Measurements from ENCODE around the gene NDOR1. TPM values are rescaled to one million over a fixed set of nuclear protein-coding genes. Genes with fewer than 3 reads are reported as not detected.

The NDOR1 gene
- total and polyA plus RNA-seq, 2 experiments from 2014 or later = 7.8 to 12.3 TPM

- no peaks in the 10 kb centered on the region for H3K36me3 ChIP-seq (replicated peaks; ENCODE audit: insufficient read depth, low read depth)
- H3K4me3 ChIP-seq = no peak overlapping the region
- H3K27me3 ChIP-seq = no peaks in the 10 kb centered on the region
- no peaks in the 10 kb centered on the region for H3K79me2 ChIP-seq
- 13% methylated on average over 10 of the region's 61 CpGs for WGBS (ENCODE audit: low lambda C conversion rate, missing lambda C conversion rate)
- no peaks in the 10 kb centered on the region for H3K9me3 ChIP-seq (ENCODE audit: low read depth)
- no peak overlapping the region for H3K27ac ChIP-seq
- H3K4me1 ChIP-seq (ENCODE audit: insufficient read depth) = peaks cover 39% of the 10 kb centered on the region
- no peaks in the 10 kb centered on the region for H3K9me2 ChIP-seq (replicated peaks; ENCODE audit: insufficient read depth)
- no peak for TF ChIP-seq CTCF (IDR thresholded peaks at IDR 0.05; ENCODE audit: poor library complexity)
- no peak for TF ChIP-seq EZH2phosphoT487 (IDR thresholded peaks at IDR 0.05; ENCODE audit: low read depth, severe bottlenecking, unreplicated experiment)
- no peak for TF ChIP-seq EZH2 (IDR thresholded peaks at IDR 0.05; ENCODE audit: borderline replicate concordance)
- peak overlapping the region; percentile 93 for H3K4me2 ChIP-seq
- no peak overlapping the region for H2AFZ ChIP-seq
- DNase-seq (ENCODE audit: low spot score) = no peak
- no peaks in the 10 kb centered on the region for H4K20me1 ChIP-seq (ENCODE audit: insufficient read depth, poor library complexity, severe bottlenecking)
These were observed 16.1 kb downstream of the NDOR1 start for GRCh38 chr9:137221506-137222111.

DNA sequence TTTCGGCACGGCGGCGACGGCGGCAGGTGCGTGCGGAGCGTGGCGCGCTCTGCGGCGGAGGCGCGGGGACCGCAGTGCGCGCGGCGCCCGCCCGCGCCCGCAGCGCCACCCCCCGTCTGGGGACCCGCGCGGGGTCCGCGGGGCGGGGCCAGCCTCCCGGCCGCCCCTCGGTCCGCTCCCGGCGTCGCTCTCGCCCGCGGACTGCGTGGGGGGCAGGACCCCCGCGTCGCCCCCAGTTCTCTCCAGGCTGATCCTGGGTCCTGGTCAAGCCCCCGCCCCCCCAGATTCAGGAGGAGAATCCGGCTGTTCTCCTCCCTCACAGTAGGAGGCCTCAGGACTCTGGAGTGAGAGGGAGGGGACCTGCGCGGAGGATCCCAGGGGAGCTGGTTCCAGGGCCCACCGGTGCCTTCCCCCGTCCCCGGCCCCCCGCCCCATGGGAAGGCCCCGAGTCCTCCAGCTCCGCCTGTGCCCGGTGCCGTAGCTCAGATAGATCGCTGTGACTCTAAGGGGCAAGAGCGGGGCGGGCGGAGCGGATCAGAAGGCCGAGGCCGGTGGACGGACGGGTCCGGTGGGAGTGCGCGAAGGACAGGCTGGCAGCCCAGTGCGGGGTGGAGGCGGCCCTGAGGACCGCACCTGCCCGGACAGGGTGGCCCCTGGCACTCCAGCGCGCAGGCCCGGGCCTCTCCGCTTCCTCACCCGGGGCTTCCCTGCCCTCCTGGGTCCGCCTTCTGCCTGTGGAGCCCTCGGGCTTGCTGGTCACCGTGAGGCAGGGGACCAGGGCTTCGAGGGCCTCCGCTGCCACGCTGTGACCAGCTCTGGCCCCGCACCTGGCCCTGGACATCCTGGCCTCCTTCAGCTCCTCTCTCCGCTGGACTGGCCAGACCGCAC is 16.9 kb downstream of the NDOR1 start, which contains the start of gene RNF208:
TSS of gene RNF208 (minus strand) at position 51 of the 888 bp plus-strand sequence. CDS start 1,028 bp downstream, outside the sequence.
- TF ChIP-seq EZH2 (IDR thresholded peaks at IDR 0.05; ENCODE audit: borderline replicate concordance) = no peak
- no peak for TF ChIP-seq EZH2phosphoT487 (IDR thresholded peaks at IDR 0.05; ENCODE audit: low read depth, severe bottlenecking, unreplicated experiment)
- TF ChIP-seq CTCF (IDR thresholded peaks at IDR 0.05; ENCODE audit: poor library complexity) = no peak
- H3K36me3 ChIP-seq (replicated peaks; ENCODE audit: insufficient read depth, low read depth) = no peaks in the 10 kb centered on the region
- DNase-seq (ENCODE audit: low spot score) = peak; percentile 58
- peak within 1 kb of the TSS; percentile 45 for H2AFZ ChIP-seq
- H3K4me1 ChIP-seq (ENCODE audit: insufficient read depth) = peaks cover 40% of the 10 kb centered on the region
- H3K9me3 ChIP-seq (ENCODE audit: low read depth) = no peaks in the 10 kb centered on the region
- no peaks in the 10 kb centered on the region for H4K20me1 ChIP-seq (ENCODE audit: insufficient read depth, poor library complexity, severe bottlenecking)
- H3K27me3 ChIP-seq = no peaks in the 10 kb centered on the region
- H3K27ac ChIP-seq = peak within 1 kb of the TSS; percentile 91
- no peaks in the 10 kb centered on the region for H3K79me2 ChIP-seq
- 15% methylated on average over 33 of the region's 88 CpGs for WGBS (ENCODE audit: low lambda C conversion rate, missing lambda C conversion rate)
- peak within 1 kb of the TSS; percentile 39 for H3K4me3 ChIP-seq
- H3K9me2 ChIP-seq (replicated peaks; ENCODE audit: insufficient read depth) = no peaks in the 10 kb centered on the region
- H3K4me2 ChIP-seq = peak within 1 kb of the TSS; percentile 95

GRCh38 chr9:137223078-137223970 is 17.8 kb downstream of the NDOR1 start:
- Histone ChIP-seq H2AFZ (peak overlapping the region; percentile 78), H3K27ac (peak overlapping the region; percentile 91), H3K27me3 (no peaks in the 10 kb centered on the region), H3K79me2 (no peaks in the 10 kb centered on the region), H3K4me1 (ENCODE audit: insufficient read depth) (peaks cover 41% of the 10 kb centered on the region), H3K36me3 (replicated peaks; ENCODE audit: insufficient read depth, low read depth) (no peaks in the 10 kb centered on the region), H3K4me3 (peak overlapping the region; percentile 76), H3K9me3 (ENCODE audit: low read depth) (no peaks in the 10 kb centered on the region), H3K4me2 (peak overlapping the region; percentile 95), H3K9me2 (replicated peaks; ENCODE audit: insufficient read depth) (no peaks in the 10 kb centered on the region), H4K20me1 (ENCODE audit: insufficient read depth, poor library complexity, severe bottlenecking) (no peaks in the 10 kb centered on the region)
- TF ChIP-seq CTCF (IDR thresholded peaks at IDR 0.05; ENCODE audit: poor library complexity) = no peak
- TF ChIP-seq EZH2phosphoT487 (IDR thresholded peaks at IDR 0.05; ENCODE audit: low read depth, severe bottlenecking, unreplicated experiment) = no peak
- TF ChIP-seq EZH2 (IDR thresholded peaks at IDR 0.05; ENCODE audit: borderline replicate concordance) = no peak
- WGBS (ENCODE audit: low lambda C conversion rate, missing lambda C conversion rate) = 3% methylated on average over 36 of the region's 63 CpGs
- peak; percentile 98 for DNase-seq (ENCODE audit: low spot score)

Data from hepatocyte (in vitro differentiated cells).